HG02678 (cell line): ENCODE data around the gene C12orf75.
"Not testable (repeated sequence)": the region's sequence is repeated elsewhere in the genome, so short reads cannot be mapped to it uniquely, and the experiment has no call there.

Source experiments
- ATAC-seq: cut with Tn5 transposase; IDR thresholded peaks from one replicate; pipeline ENCODE4 v1.9.1; 2021; ENCODE audit warnings: mild to moderate bottlenecking, moderate library complexity; ENCODE audit not compliant: unreplicated experiment

C12orf75 gene

GRCh38 chr12:105309384-105309783, 21.1 kb upstream of the C12orf75 start:
- ATAC-seq: not testable (repeated sequence)

- ATAC-seq: not testable (repeated sequence)
These were observed 19.9 kb upstream of the C12orf75 start for GRCh38 chr12:105310476-105311085.

- ATAC-seq: not testable (repeated sequence)
These were observed 18.6 kb upstream of the C12orf75 start for GRCh38 chr12:105311936-105312335.

DNA sequence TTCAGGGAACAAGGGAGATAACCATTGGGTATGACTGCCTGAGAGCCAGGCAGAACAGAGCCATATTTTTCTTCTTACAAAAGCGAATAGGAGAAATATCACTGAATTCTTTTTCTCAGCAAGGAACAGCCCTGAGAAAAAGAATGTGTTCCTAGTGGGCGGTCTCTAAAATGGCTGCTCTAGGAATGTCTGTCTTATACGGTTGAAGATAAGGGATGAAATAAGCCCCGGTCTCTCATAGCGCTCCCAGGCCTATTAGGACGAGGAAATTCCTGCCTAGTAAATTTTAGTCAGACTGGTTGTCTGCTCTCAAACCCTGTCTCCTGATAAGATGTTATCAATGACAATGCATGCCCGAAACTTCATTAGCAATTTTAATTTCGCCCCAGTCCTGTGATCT, 16.7 kb upstream of the C12orf75 start:
- not testable (repeated sequence) for ATAC-seq

DNA sequence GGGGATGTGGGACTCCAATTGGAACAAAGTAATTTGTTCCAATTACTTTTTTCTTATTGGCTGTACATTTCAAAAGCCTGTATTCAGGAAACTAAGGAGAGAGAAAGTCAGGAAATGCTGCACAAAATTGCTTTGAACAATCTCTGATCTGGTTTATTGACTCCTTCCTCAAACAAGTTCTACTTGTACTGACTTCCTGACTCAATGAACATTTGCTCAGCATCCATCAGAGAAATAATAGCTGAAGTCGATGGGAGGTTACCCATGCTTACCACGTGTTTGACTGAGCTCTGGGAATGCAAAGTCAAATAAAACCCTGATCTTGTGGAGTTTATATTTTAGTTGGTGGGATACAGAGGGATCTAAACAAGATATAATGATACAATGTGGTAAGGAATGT, 15.4 kb upstream of the C12orf75 start:
- no peak for ATAC-seq

GRCh38 chr12:105315726-105316125, 14.8 kb upstream of the C12orf75 start:
- ATAC-seq: no peak

- ATAC-seq: no peak
These were observed 13.3 kb upstream of the C12orf75 start for GRCh38 chr12:105316931-105317852.

DNA sequence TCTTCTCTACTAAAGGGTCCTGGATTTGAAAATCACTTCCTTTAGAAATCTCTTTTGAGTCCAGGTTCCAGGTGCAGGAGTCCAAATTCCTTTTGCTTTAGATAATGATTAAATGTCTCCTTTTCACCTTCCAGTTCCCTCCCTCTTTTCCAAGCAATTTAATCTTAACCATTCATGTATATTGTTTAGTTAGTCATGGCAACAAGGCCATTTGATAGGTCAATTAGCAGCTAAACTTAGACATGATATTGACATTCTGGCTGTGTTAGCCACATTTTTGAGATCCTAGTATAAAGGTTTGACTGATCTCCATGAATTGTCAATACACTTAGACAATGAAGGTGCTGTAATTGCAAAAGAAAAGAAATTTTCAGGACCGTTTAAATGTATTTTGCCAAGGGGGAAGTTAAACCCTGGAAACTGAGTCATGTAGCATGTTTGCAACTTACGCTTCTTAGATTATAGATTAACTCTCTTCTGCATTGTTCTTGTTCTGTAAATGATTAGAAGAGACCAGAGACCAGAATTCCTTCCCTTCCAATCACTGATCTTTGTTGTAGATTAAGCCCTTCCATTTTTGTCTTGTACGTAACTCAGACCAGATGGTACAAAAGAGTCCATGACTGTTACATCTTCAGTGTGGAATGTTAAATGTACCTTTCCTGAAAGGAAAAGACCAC, 12.4 kb upstream of the C12orf75 start:
- ATAC-seq: no peak

- ATAC-seq: no peak
These were observed 11.6 kb upstream of the C12orf75 start for GRCh38 chr12:105318651-105319483.

GRCh38 chr12:105319691-105320209, 10.7 kb upstream of the C12orf75 start:
- ATAC-seq: no peak

GRCh38 chr12:105321125-105321524, 9.4 kb upstream of the C12orf75 start:
- ATAC-seq: no peak

DNA sequence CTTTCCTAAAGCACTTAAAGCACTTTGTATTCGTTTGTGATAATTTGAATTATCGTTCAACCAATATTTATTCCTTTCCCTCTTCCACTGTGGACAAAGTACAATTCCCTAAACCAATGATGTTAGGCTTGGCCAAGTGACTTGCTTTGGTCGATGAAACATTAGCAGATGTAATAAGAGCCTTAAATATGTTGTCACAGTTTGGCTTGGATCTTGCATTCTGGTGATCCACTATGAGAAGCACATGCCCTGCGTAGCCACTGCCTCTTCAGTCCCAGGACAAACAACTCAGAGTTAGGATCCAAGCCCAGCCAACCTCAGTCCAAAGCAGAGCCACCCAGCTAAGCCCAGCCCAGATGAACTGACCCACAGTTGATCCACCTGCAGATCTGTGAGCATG, 8.4 kb upstream of the C12orf75 start:
- ATAC-seq: no peak

DNA sequence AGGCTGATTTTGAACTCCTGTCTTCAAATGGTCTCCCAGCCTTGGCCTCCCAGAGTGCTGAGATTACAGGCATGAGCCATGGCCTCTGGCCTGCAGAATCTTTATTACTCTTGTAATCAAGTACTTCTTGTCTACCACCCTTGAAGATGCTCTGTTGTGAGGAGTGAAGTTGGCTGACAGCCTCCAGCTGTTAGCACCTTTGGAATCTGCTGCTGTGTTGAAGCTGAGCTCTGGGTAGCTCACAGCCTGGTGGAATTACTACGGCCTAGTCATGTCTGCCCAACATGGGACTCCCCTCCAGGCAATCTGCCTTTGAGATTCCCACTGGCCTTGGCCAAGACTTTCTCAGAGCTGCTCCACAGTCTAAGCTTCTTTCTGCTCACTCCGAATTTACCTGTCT, 5.8 kb upstream of the C12orf75 start:
- ATAC-seq: no peak

- ATAC-seq: no peak
These were observed 5.4 kb upstream of the C12orf75 start for GRCh38 chr12:105325117-105325516.

- ATAC-seq: peak; percentile 3
These were observed 587 bp upstream of the C12orf75 start for GRCh38 chr12:105329926-105330282.

- no peak for ATAC-seq
These were observed 677 bp downstream of the C12orf75 start for GRCh38 chr12:105330931-105331804.

GRCh38 chr12:105331805-105332251, 1.3 kb downstream of the C12orf75 start:
- ATAC-seq: no peak

GRCh38 chr12:105332286-105332685, 1.8 kb downstream of the C12orf75 start:
- not testable (repeated sequence) for ATAC-seq

GRCh38 chr12:105332925-105333324, 2.4 kb downstream of the C12orf75 start:
- ATAC-seq: no peak

DNA sequence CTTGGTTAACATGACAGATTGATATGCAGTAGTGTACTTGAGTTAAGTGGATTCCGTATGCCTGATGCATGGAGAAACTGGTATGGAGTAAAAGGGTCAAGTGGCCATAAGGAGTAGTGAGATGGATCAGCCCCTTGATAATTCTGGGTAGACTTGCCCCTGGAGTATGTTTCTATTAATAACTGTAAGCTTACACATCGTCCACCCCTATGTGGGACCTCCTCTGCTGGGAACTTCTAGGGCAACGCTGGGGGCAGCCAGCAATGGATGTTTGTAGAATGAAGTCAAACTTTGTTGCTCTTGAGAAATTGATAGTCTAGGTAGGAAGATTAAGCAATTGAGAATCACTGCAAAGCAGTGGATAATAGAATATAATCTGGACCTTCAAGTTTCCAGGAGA, 3.5 kb downstream of the C12orf75 start:
- no peak for ATAC-seq
